Fibroblast of the aortic adventitia (primary cell): ENCODE measurements around the gene FADD. TPM values are rescaled to one million over a fixed set of nuclear protein-coding genes. Genes with fewer than 3 reads are reported as not detected.

ENCODE experiments used
- DNase-seq: peaks from one replicate; pipeline ENCODE4 v3.0.0-alpha.2; 2010; ENCODE audit warnings: low read depth
- H3K4me3 ChIP-seq: 2 replicates; pipeline ENCODE4 v1.5.1; 2011; ENCODE audit warnings: low read depth, mild to moderate bottlenecking, control low read depth, low read length, moderate library complexity
- CTCF ChIP-seq: IDR thresholded peaks from 2 replicates; pipeline ENCODE4 v1.5.1; 2011; ENCODE audit warnings: mild to moderate bottlenecking, low read length, control low read depth, inconsistent platforms; ENCODE audit not compliant: insufficient read depth
- total RNA-seq: library from RNA; depleted of rRNA; stranded (reverse); fragments of >200 nt; gene quantifications from 2 replicates; pipeline ENCODE4 v1.2.3, GENCODE V29; 2012; ENCODE audit warnings: low replicate concordance

Gene FADD
- total RNA-seq, 1 donor = 30.8 TPM

- no peak for TF ChIP-seq CTCF
- no peak for DNase-seq
- no peak overlapping the region for H3K4me3 ChIP-seq
These were observed 17.6 kb upstream of the FADD start for GRCh38 chr11:70185348-70186055.

GRCh38 chr11:70186420-70186819, 16.7 kb upstream of the FADD start:
- no peak for TF ChIP-seq CTCF
- DNase-seq = no peak
- H3K4me3 ChIP-seq = no peak overlapping the region

GRCh38 chr11:70186936-70187335, 16.2 kb upstream of the FADD start:
- DNase-seq = no peak
- TF ChIP-seq CTCF = no peak
- H3K4me3 ChIP-seq = no peak overlapping the region

- TF ChIP-seq CTCF = no peak
- H3K4me3 ChIP-seq = no peak overlapping the region
- DNase-seq = no peak
These were observed 15.3 kb upstream of the FADD start for GRCh38 chr11:70187771-70188170.

- H3K4me3 ChIP-seq = no peak overlapping the region
- DNase-seq = no peak
- TF ChIP-seq CTCF = no peak
These were observed 13.5 kb upstream of the FADD start for GRCh38 chr11:70189622-70190021.

- H3K4me3 ChIP-seq = no peak overlapping the region
- peak; percentile 91 for TF ChIP-seq CTCF
- peak; percentile 47 for DNase-seq
These were observed 11.5 kb upstream of the FADD start for GRCh38 chr11:70191495-70192140.
